ENCODE results near the gene SERPINI2. TPM values are rescaled to one million over a fixed set of nuclear protein-coding genes. Genes with fewer than 3 reads are reported as not detected.
"Not testable (repeated sequence)": the region's sequence is repeated elsewhere in the genome, so short reads cannot be mapped to it uniquely, and the experiment has no call there.

Gene SERPINI2
- total and polyA plus RNA-seq, 4 donors: 0.49 to 5.2 (median 3.7) TPM

GRCh38 chr3:167422396-167422795 lies 51.4 kb downstream of the SERPINI2 start:
- WGBS, 2 donors: 85 to 90% methylated on average over 4 of the region's 4 CpGs
- H3K9ac ChIP-seq (ENCODE audit: insufficient read depth in 1 of 2, low read length in 2 of 2); H3K36me3 ChIP-seq (ENCODE audit: control insufficient read depth in 4 of 4, insufficient read depth in 4 of 4, low read length in 4 of 4); DNase-seq; H3K4me3 ChIP-seq; ATAC-seq (ENCODE audit: insufficient read depth, low FRiP score); H3K27me3 ChIP-seq (ENCODE audit: control insufficient read depth in 3 of 3, insufficient read depth in 3 of 3, low read length in 2 of 3); H3K27ac ChIP-seq (ENCODE audit: low read depth in 1 of 2, low read length in 1 of 2); H3K4me1 ChIP-seq (ENCODE audit: control insufficient read depth in 5 of 5, insufficient read depth in 5 of 5, low read length in 5 of 5); H3K9me3 ChIP-seq (ENCODE audit: control insufficient read depth in 4 of 4, insufficient read depth in 3 of 4, low read length in 3 of 4): not testable (repeated sequence)

GRCh38 chr3:167409611-167410010 lies 64.2 kb downstream of the SERPINI2 start:
- peak; percentile 50 to 93 (median 89) for DNase-seq
- no peak for ATAC-seq (ENCODE audit: insufficient read depth, low FRiP score)
- H3K9me3 ChIP-seq (ENCODE audit: control insufficient read depth in 4 of 4, insufficient read depth in 3 of 4, low read length in 3 of 4): no peaks in the 10 kb centered on the region
- H3K4me1 ChIP-seq (ENCODE audit: control insufficient read depth in 5 of 5, insufficient read depth in 5 of 5, low read length in 5 of 5): peaks cover 0 to 20% (median 0%) of the 10 kb centered on the region in 5 donors
- no peaks in the 10 kb centered on the region for H3K27me3 ChIP-seq (ENCODE audit: control insufficient read depth in 3 of 3, insufficient read depth in 3 of 3, low read length in 2 of 3)
- WGBS, 2 donors: 72 to 75% methylated on average over 1 of the region's 1 CpG
- H3K36me3 ChIP-seq (ENCODE audit: control insufficient read depth in 4 of 4, insufficient read depth in 4 of 4, low read length in 4 of 4): no peaks in the 10 kb centered on the region
- no peak overlapping the region for H3K9ac ChIP-seq (ENCODE audit: insufficient read depth in 1 of 2, low read length in 2 of 2)
- no peak overlapping the region for H3K4me3 ChIP-seq
- TF ChIP-seq CTCF (IDR thresholded peaks at IDR 0.05; ENCODE audit: control extremely low read depth, extremely low read depth): no peak
- no peak overlapping the region for H3K27ac ChIP-seq (ENCODE audit: low read depth in 1 of 2, low read length in 1 of 2)

- 52 to 60% methylated on average over 3 of the region's 3 CpGs for WGBS, 2 donors
- TF ChIP-seq CTCF (IDR thresholded peaks at IDR 0.05; ENCODE audit: control extremely low read depth, extremely low read depth): no peak
- no peak overlapping the region for H3K27ac ChIP-seq (ENCODE audit: low read depth in 1 of 2, low read length in 1 of 2)
- DNase-seq (peak; percentile 66 to 81 (median 78)), ATAC-seq (ENCODE audit: insufficient read depth, low FRiP score) (peak; percentile 61)
- H3K9me3 ChIP-seq (ENCODE audit: control insufficient read depth in 4 of 4, insufficient read depth in 3 of 4, low read length in 3 of 4): no peaks in the 10 kb centered on the region
- no peak overlapping the region for H3K4me3 ChIP-seq
- peaks cover 0 to 20% (median 0%) of the 10 kb centered on the region in 5 donors for H3K4me1 ChIP-seq (ENCODE audit: control insufficient read depth in 5 of 5, insufficient read depth in 5 of 5, low read length in 5 of 5)
- H3K27me3 ChIP-seq (ENCODE audit: control insufficient read depth in 3 of 3, insufficient read depth in 3 of 3, low read length in 2 of 3): no peaks in the 10 kb centered on the region
- no peak overlapping the region for H3K9ac ChIP-seq (ENCODE audit: insufficient read depth in 1 of 2, low read length in 2 of 2)
- no peaks in the 10 kb centered on the region for H3K36me3 ChIP-seq (ENCODE audit: control insufficient read depth in 4 of 4, insufficient read depth in 4 of 4, low read length in 4 of 4)
Observed at GRCh38 chr3:167406876-167407492, 66.9 kb downstream of the SERPINI2 start.

GRCh38 chr3:167397826-167398225 lies 76.0 kb downstream of the SERPINI2 start:
- H3K9me3 ChIP-seq (ENCODE audit: control insufficient read depth in 4 of 4, insufficient read depth in 3 of 4, low read length in 3 of 4): no peaks in the 10 kb centered on the region
- H3K4me3 ChIP-seq: no peak overlapping the region
- no peaks in the 10 kb centered on the region for H3K27me3 ChIP-seq (ENCODE audit: control insufficient read depth in 3 of 3, insufficient read depth in 3 of 3, low read length in 2 of 3)
- H3K9ac ChIP-seq (ENCODE audit: insufficient read depth in 1 of 2, low read length in 2 of 2): no peak overlapping the region
- DNase-seq (peak in 2 of 3 donors; percentile 33 to 40), ATAC-seq (ENCODE audit: insufficient read depth, low FRiP score) (no peak)
- H3K27ac ChIP-seq (ENCODE audit: low read depth in 1 of 2, low read length in 1 of 2): no peak overlapping the region
- no peaks in the 10 kb centered on the region for H3K36me3 ChIP-seq (ENCODE audit: control insufficient read depth in 4 of 4, insufficient read depth in 4 of 4, low read length in 4 of 4)
- TF ChIP-seq CTCF (IDR thresholded peaks at IDR 0.05; ENCODE audit: control extremely low read depth, extremely low read depth): no peak
- WGBS, 2 donors: 47 to 70% methylated on average over 1 of the region's 1 CpG
- H3K4me1 ChIP-seq (ENCODE audit: control insufficient read depth in 5 of 5, insufficient read depth in 5 of 5, low read length in 5 of 5): peaks cover 0 to 7% (median 0%) of the 10 kb centered on the region in 5 donors

All from lung (tissue), 12 donors.